Measurements from ENCODE around the gene DNAJB11. TPM values are rescaled to one million over a fixed set of nuclear protein-coding genes. Genes with fewer than 3 reads are reported as not detected.
"Not testable (repeated sequence)": the region's sequence is repeated elsewhere in the genome, so short reads cannot be mapped to it uniquely, and the experiment has no call there.

The DNAJB11 gene
- total RNA-seq, 1 donor from 2014 or later: 93.5 TPM

DNA sequence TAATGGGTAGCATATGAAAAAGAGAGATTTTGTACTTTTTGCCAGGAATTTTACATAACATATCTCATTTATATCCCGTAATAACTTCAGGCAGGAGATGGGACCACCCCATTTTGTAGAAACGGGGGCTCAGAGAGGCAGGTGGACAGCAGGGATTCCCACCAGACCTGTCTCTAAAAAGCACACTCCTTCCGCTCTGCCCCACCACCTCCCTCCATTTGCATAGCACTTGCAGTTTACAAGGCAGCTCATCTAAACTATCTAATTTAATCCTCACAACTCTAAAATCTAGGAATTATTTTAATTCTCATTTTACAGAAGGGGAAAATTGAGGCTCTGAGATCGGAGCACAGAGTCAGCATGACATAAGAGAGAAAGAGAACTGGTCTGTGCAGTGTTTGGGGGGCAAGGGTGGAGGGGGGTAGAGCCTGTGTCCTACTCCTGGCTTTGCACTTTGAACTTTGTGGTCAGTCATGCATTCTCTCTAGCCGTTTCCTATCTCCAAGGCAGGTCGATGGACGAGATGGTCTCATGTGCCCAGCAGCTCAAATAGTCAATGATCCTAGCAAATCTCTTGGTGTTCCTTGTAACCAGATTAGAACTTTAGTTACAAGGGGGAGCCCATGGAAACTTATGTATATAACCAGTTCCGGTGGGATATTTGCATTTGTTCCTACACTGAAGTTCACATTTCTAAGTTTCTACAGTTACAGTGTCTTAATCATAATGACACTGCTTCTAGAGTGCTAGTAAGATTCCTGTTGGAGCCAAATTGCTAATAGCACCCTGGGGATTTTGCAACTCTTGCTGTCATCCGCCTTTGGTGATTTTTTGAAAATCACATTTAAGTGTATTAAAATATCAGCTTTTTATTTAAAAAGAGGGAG, 44.9 kb upstream of the DNAJB11 start:
- Histone ChIP-seq H3K36me3 (ENCODE audit: control insufficient read depth, insufficient read depth, low read length) (no peaks in the 10 kb centered on the region), H3K4me3 (ENCODE audit: low read depth, low read length) (no peak overlapping the region), H3K27me3 (ENCODE audit: control insufficient read depth, insufficient read depth, low read length) (no peaks in the 10 kb centered on the region)
- TF ChIP-seq, protein P1, sequence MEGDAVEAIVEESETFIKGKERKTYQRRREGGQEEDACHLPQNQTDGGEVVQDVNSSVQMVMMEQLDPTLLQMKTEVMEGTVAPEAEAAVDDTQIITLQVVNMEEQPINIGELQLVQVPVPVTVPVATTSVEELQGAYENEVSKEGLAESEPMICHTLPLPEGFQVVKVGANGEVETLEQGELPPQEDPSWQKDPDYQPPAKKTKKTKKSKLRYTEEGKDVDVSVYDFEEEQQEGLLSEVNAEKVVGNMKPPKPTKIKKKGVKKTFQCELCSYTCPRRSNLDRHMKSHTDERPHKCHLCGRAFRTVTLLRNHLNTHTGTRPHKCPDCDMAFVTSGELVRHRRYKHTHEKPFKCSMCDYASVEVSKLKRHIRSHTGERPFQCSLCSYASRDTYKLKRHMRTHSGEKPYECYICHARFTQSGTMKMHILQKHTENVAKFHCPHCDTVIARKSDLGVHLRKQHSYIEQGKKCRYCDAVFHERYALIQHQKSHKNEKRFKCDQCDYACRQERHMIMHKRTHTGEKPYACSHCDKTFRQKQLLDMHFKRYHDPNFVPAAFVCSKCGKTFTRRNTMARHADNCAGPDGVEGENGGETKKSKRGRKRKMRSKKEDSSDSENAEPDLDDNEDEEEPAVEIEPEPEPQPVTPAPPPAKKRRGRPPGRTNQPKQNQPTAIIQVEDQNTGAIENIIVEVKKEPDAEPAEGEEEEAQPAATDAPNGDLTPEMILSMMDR (IDR thresholded peaks at IDR 0.05; ENCODE audit: insufficient read depth, low read length, poor library complexity, severe bottlenecking): no peak
- DNase-seq (ENCODE audit: low read depth): no peak

DNA sequence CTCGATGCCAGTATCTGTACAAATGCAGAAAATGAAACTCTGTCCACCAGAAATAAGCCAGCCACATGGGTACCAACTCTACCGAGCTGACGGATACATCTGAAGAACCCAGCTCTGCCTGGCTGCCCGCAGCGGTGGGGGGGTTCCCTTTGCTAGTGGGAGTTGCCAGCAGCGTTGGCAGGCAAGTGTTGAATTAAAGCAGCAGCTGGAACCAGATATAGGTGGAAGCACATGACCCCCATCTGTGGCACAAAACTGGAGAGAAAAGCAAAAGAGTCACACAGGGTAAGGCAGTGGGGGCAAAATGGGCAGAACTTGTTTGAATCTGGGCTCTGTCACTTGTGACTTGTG, 44.3 kb upstream of the DNAJB11 start:
- no peak overlapping the region for H3K4me3 ChIP-seq (ENCODE audit: low read depth, low read length)
- H3K36me3 ChIP-seq (ENCODE audit: control insufficient read depth, insufficient read depth, low read length): no peaks in the 10 kb centered on the region
- TF ChIP-seq, protein P1 (IDR thresholded peaks at IDR 0.05; ENCODE audit: insufficient read depth, low read length, poor library complexity, severe bottlenecking): no peak
- no peaks in the 10 kb centered on the region for H3K27me3 ChIP-seq (ENCODE audit: control insufficient read depth, insufficient read depth, low read length)
- DNase-seq (ENCODE audit: low read depth): no peak

DNA sequence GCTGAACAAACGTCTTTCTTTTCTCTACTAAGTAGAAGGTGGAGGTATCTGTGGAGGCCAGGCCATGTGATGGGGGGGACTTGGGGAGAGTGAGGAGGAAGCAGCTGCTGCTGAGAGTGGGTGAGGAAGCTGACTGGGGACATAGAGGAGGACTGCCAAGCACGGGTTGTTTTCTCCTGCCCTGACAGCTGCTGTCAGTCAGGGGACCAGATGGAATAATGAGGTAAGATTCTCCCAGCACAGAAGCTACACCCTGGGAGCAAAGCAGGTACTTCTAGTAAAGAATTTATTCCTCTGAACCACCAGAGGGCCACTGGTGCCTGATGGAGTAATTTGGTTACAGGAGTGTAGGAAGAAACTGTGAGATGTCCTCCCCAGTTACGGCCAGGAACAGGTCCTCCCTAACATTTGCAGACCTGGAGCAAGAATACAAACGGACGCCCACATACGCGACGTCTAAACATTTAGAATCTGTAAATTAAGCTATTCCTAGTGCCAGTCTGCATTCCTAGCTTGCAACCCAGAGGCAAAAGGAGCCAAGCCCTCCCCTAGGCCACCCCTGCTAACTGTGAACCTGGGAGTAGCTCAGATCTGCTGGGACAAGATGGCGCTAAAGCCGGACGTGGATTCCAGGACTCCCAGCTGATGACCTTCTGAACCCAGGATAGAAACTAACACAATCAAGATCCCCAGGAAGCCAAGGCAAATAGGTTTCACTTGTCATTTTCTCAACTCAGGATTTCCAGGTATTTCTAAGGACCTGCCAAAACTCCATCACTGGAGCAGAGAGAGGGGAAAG, 41.1 kb upstream of the DNAJB11 start:
- Histone ChIP-seq H3K36me3 (ENCODE audit: control insufficient read depth, insufficient read depth, low read length) (no peaks in the 10 kb centered on the region), H3K27me3 (ENCODE audit: control insufficient read depth, insufficient read depth, low read length) (no peaks in the 10 kb centered on the region), H3K4me3 (ENCODE audit: low read depth, low read length) (no peak overlapping the region)
- TF ChIP-seq, protein P1 (IDR thresholded peaks at IDR 0.05; ENCODE audit: insufficient read depth, low read length, poor library complexity, severe bottlenecking): no peak
- DNase-seq (ENCODE audit: low read depth): no peak

DNA sequence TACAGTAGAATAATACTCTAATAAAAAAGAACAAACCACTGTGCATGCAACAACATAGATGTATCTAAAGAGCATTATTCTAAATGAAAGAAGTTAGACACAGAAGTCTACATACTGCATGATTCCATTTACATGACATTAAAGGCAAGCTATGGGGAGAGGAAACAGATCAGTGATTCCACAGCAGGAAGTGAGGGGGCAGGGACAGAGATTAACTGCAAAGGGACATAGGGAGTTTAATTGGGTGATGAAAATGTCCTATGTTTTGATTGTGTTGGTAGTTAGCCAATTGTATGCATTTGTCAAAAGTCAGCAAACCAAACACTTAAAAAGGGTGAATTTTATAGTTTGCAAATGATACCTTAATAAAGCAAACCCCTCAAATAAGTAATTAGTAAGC, 40.1 kb upstream of the DNAJB11 start:
- Histone ChIP-seq H3K4me3 (ENCODE audit: low read depth, low read length) (no peak overlapping the region), H3K36me3 (ENCODE audit: control insufficient read depth, insufficient read depth, low read length) (no peaks in the 10 kb centered on the region), H3K27me3 (ENCODE audit: control insufficient read depth, insufficient read depth, low read length) (no peaks in the 10 kb centered on the region)
- DNase-seq (ENCODE audit: low read depth): no peak
- TF ChIP-seq, protein P1 (IDR thresholded peaks at IDR 0.05; ENCODE audit: insufficient read depth, low read length, poor library complexity, severe bottlenecking): no peak

DNA sequence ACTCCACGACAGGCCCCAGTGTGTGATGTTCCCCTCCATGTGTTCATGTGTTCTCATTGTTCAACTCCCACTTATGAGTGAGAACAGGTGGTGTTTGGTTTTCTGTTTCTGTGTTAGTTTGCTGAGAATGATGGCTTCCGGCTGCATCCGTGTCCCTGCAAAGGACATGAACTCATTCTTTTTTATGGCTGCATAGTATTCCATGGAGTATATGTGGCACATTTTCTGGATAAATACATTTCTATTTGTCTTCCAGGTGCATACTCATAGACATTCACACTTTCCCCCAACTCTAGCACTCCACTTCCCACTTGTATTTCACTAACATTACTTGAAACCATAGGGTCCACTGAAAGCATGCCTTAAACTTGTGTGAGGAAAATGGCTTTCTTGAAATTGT, 38.8 kb upstream of the DNAJB11 start:
- not testable (repeated sequence) for H3K36me3 ChIP-seq (ENCODE audit: control insufficient read depth, insufficient read depth, low read length); DNase-seq (ENCODE audit: low read depth); H3K4me3 ChIP-seq (ENCODE audit: low read depth, low read length); H3K27me3 ChIP-seq (ENCODE audit: control insufficient read depth, insufficient read depth, low read length)

DNA sequence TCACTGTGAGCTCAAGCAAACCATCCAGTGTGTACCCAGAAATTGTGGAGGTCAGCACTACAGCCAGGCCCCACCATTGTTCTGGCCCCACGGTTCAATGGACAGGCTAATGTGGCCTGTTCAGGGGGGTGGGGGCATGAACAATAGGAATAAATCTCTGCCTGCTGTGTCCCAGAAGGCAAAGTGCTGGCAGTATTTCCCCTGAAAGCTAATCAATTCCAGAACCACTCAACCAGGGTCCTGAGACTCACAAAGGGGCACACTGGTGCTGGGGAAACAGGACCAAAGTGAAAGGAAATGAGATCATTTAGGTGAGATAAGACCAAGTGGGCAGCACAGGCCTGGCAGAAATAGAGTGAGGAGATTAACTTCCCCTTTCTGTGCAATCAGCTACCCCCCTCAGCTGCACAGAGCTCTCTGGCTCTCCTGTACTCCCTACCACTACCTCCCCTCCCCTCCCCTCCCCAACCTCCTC, 37.9 kb upstream of the DNAJB11 start:
- H3K36me3 ChIP-seq (ENCODE audit: control insufficient read depth, insufficient read depth, low read length): no peaks in the 10 kb centered on the region
- H3K4me3 ChIP-seq (ENCODE audit: low read depth, low read length): no peak overlapping the region
- peak; percentile 10 for DNase-seq (ENCODE audit: low read depth)
- TF ChIP-seq, protein P1 (IDR thresholded peaks at IDR 0.05; ENCODE audit: insufficient read depth, low read length, poor library complexity, severe bottlenecking): no peak
- no peaks in the 10 kb centered on the region for H3K27me3 ChIP-seq (ENCODE audit: control insufficient read depth, insufficient read depth, low read length)

Data from kidney epithelial cell (primary cell).